HepG2 (cell line): Measurements from ENCODE around the gene BPI. TPM values are rescaled to one million over a fixed set of nuclear protein-coding genes. Genes with fewer than 3 reads are reported as not detected.

ENCODE experiments used
- ADNP ChIP-seq: sonication (generic); formaldehyde crosslinking; IDR thresholded peaks from 2 replicates; pipeline ENCODE4 v1.4.0; 2020; ENCODE audit warnings: missing genetic modification reagents
- CEBPG ChIP-seq: IDR thresholded peaks from 2 replicates; pipeline ENCODE4 v1.6.1; 2016
- EEA1 ChIP-seq: sonication (generic); formaldehyde crosslinking; IDR thresholded peaks from 2 replicates; pipeline ENCODE4 v1.5.1; 2020; ENCODE audit warnings: mild to moderate bottlenecking, missing genetic modification reagents, borderline replicate concordance
- ZC3H13 ChIP-seq: sonication (generic); formaldehyde crosslinking; IDR thresholded peaks from 2 replicates; pipeline ENCODE4 v1.8.1; 2023; ENCODE audit warnings: mild to moderate bottlenecking, missing genetic modification reagents, moderate library complexity
- ZNF329 ChIP-seq: sonication (generic); formaldehyde crosslinking; IDR thresholded peaks from 2 replicates; pipeline ENCODE4 v1.9.0; 2021; ENCODE audit warnings: low read depth, mild to moderate bottlenecking, missing genetic modification reagents
- ZNF629 ChIP-seq: sonication (generic); formaldehyde crosslinking; conservative IDR thresholded peaks from 2 replicates; pipeline ENCODE4 v1.5.0; 2020; ENCODE audit warnings: missing genetic modification reagents
- ZNF75D ChIP-seq: sonication (generic); formaldehyde crosslinking; IDR thresholded peaks from 2 replicates; pipeline ENCODE4 v1.8.1; 2023; ENCODE audit warnings: missing genetic modification reagents, mild to moderate bottlenecking, borderline replicate concordance
- ZNF782 ChIP-seq: sonication (generic); formaldehyde crosslinking; IDR thresholded peaks from 2 replicates; pipeline ENCODE4 v1.4.0; 2020; ENCODE audit warnings: missing genetic modification reagents, mild to moderate bottlenecking, borderline replicate concordance
- polyA plus RNA-seq, 8 experiments: library from polyadenylated mRNA; depleted of rRNA in 3 of 8; stranded (reverse) in 7 of 8; unstranded in 1 of 8; fragments of >200 nt; fragmentation: Illumina TruSeq in 4 of 8; extraction: Trizol in 4 of 8; gene quantifications; 2 replicates each; pipeline versions ENCODE4 v1.2.1 to v1.2.3, GENCODE V29; 2011 to 2016; ENCODE audit warnings: low read depth in 4 of 8, missing spikeins in 1 of 8, mixed read lengths in 1 of 8; ENCODE audit not compliant: insufficient read depth in 1 of 8
- total RNA-seq, 5 experiments: library from RNA; depleted of rRNA; stranded (reverse); fragments of >200 nt; fragmentation: Illumina TruSeq; extraction: Trizol; gene quantifications; 2 replicates each; pipeline ENCODE4 v1.2.3, GENCODE V29; 2016; ENCODE audit warnings: low read depth in 1 of 5
- TF ChIP-seq, protein P1 (sequence below): sonication (generic); formaldehyde crosslinking; IDR thresholded peaks from 2 replicates; pipeline ENCODE4 v1.4.0; 2020; ENCODE audit warnings: mild to moderate bottlenecking, missing genetic modification reagents, borderline replicate concordance
- TF ChIP-seq, protein P2 (sequence below): IDR thresholded peaks from 2 replicates; pipeline ENCODE4 v1.4.0; 2020; ENCODE audit warnings: mild to moderate bottlenecking, missing genetic modification reagents
- TF ChIP-seq, protein P3 (sequence below): sonication (generic); formaldehyde crosslinking; IDR thresholded peaks from 2 replicates; pipeline ENCODE4 v1.5.0; 2020; ENCODE audit warnings: mild to moderate bottlenecking, missing genetic modification reagents, borderline replicate concordance

BPI gene
- total and polyA plus RNA-seq, 2 of the 13 experiments (the other 11 are each of a cell fraction or from before 2014, with no cell fraction given), result not detected

DNA sequence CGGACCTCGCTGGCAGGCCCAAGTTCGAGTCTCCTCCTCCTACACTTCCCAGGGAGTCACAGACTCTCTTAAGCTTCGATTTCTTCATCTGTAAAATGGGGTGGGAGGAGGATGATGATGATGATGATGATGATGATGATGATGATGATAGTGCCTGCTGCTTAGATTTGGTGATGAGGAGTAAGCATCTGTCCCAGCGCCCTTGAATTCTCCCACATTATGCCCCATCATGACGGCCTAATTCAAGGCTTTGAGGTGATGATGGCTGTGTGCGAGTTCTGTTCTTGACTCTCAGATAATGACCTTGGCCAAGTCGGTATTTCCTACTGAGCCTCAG is 42.9 kb upstream of the BPI start (continued):
- 0 out of 2 replicates have a peak, but pooled peaks have one; percentile 0 for TF ChIP-seq ZNF75D (CRISPR knock-in tag)
- TF ChIP-seq ADNP (CRISPR knock-in tag), result 0 out of 2 replicates have a peak, but pooled peaks have one; percentile 60
- TF ChIP-seq, protein P1, sequence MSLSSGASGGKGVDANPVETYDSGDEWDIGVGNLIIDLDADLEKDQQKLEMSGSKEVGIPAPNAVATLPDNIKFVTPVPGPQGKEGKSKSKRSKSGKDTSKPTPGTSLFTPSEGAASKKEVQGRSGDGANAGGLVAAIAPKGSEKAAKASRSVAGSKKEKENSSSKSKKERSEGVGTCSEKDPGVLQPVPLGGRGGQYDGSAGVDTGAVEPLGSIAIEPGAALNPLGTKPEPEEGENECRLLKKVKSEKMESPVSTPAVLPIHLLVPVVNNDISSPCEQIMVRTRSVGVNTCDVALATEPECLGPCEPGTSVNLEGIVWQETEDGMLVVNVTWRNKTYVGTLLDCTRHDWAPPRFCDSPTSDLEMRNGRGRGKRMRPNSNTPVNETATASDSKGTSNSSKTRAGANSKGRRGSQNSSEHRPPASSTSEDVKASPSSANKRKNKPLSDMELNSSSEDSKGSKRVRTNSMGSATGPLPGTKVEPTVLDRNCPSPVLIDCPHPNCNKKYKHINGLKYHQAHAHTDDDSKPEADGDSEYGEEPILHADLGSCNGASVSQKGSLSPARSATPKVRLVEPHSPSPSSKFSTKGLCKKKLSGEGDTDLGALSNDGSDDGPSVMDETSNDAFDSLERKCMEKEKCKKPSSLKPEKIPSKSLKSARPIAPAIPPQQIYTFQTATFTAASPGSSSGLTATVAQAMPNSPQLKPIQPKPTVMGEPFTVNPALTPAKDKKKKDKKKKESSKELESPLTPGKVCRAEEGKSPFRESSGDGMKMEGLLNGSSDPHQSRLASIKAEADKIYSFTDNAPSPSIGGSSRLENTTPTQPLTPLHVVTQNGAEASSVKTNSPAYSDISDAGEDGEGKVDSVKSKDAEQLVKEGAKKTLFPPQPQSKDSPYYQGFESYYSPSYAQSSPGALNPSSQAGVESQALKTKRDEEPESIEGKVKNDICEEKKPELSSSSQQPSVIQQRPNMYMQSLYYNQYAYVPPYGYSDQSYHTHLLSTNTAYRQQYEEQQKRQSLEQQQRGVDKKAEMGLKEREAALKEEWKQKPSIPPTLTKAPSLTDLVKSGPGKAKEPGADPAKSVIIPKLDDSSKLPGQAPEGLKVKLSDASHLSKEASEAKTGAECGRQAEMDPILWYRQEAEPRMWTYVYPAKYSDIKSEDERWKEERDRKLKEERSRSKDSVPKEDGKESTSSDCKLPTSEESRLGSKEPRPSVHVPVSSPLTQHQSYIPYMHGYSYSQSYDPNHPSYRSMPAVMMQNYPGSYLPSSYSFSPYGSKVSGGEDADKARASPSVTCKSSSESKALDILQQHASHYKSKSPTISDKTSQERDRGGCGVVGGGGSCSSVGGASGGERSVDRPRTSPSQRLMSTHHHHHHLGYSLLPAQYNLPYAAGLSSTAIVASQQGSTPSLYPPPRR (CRISPR knock-in tag), result no peak
- TF ChIP-seq EEA1 (CRISPR knock-in tag), result no peak
- no peak for TF ChIP-seq CEBPG (CRISPR knock-in tag)
- no peak for TF ChIP-seq ZNF329 (CRISPR knock-in tag)
- TF ChIP-seq ZNF782 (CRISPR knock-in tag), result no peak
- no peak for TF ChIP-seq ZNF629
- TF ChIP-seq ZC3H13 (CRISPR knock-in tag), result 0 out of 2 replicates have a peak, but pooled peaks have one; percentile 25
- TF ChIP-seq, protein P2, sequence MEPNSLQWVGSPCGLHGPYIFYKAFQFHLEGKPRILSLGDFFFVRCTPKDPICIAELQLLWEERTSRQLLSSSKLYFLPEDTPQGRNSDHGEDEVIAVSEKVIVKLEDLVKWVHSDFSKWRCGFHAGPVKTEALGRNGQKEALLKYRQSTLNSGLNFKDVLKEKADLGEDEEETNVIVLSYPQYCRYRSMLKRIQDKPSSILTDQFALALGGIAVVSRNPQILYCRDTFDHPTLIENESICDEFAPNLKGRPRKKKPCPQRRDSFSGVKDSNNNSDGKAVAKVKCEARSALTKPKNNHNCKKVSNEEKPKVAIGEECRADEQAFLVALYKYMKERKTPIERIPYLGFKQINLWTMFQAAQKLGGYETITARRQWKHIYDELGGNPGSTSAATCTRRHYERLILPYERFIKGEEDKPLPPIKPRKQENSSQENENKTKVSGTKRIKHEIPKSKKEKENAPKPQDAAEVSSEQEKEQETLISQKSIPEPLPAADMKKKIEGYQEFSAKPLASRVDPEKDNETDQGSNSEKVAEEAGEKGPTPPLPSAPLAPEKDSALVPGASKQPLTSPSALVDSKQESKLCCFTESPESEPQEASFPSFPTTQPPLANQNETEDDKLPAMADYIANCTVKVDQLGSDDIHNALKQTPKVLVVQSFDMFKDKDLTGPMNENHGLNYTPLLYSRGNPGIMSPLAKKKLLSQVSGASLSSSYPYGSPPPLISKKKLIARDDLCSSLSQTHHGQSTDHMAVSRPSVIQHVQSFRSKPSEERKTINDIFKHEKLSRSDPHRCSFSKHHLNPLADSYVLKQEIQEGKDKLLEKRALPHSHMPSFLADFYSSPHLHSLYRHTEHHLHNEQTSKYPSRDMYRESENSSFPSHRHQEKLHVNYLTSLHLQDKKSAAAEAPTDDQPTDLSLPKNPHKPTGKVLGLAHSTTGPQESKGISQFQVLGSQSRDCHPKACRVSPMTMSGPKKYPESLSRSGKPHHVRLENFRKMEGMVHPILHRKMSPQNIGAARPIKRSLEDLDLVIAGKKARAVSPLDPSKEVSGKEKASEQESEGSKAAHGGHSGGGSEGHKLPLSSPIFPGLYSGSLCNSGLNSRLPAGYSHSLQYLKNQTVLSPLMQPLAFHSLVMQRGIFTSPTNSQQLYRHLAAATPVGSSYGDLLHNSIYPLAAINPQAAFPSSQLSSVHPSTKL (CRISPR knock-in tag), result no peak
- TF ChIP-seq, protein P3, sequence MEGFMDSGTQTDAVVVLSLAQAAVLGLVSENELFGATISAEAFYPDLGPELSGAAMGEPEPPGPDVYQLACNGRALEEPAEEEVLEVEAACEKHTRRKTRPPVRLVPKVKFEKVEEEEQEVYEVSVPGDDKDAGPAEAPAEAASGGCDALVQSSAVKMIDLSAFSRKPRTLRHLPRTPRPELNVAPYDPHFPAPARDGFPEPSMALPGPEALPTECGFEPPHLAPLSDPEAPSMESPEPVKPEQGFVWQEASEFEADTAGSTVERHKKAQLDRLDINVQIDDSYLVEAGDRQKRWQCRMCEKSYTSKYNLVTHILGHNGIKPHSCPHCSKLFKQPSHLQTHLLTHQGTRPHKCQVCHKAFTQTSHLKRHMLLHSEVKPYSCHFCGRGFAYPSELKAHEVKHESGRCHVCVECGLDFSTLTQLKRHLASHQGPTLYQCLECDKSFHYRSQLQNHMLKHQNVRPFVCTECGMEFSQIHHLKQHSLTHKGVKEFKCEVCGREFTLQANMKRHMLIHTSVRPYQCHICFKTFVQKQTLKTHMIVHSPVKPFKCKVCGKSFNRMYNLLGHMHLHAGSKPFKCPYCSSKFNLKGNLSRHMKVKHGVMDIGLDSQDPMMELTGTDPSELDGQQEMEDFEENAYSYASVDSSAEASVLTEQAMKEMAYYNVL (CRISPR knock-in tag), result 0 out of 2 replicates have a peak, but pooled peaks have one; percentile 2
